Inflammatory macrophage treated with lipopolysaccharide for 1 hour (primary cell): ENCODE data around the gene CP.
A peak's percentile ranks its signal among the peaks of the same experiment; 100 is the strongest.
"Not testable (repeated sequence)": the region's sequence is repeated elsewhere in the genome, so short reads cannot be mapped to it uniquely, and the experiment has no call there.

Experiments
- DNase-seq, 2 donors: peaks; one replicate each; pipeline ENCODE4 v3.0.0-alpha.2; 2020 to 2022

The CP gene

GRCh38 chr3:149221783-149222517 is at the start of gene CP:
CP (minus strand) TSS chr3:149221829; CDS start chr3:149221792, 37 bp downstream.
- DNase-seq = no peak

- no peak for DNase-seq
These were observed 48.6 kb upstream of the CP start for GRCh38 chr3:149270180-149270579.

GRCh38 chr3:149269687-149270086 is 48.1 kb upstream of the CP start:
- DNase-seq = no peak

- no peak for DNase-seq
These were observed 45.9 kb upstream of the CP start for GRCh38 chr3:149267565-149267964.

GRCh38 chr3:149266736-149267135 is 45.1 kb upstream of the CP start:
- no peak for DNase-seq

GRCh38 chr3:149263856-149264255 is 42.2 kb upstream of the CP start:
- no peak for DNase-seq

GRCh38 chr3:149258714-149259113 is 37.1 kb upstream of the CP start:
- no peak for DNase-seq

- DNase-seq = no peak
These were observed 36.7 kb upstream of the CP start for GRCh38 chr3:149258298-149258697.

- no peak for DNase-seq
These were observed 30.6 kb upstream of the CP start for GRCh38 chr3:149252272-149252671.

- no peak for DNase-seq
These were observed 29.6 kb upstream of the CP start for GRCh38 chr3:149251186-149251585.

- DNase-seq = no peak
These were observed 26.5 kb upstream of the CP start for GRCh38 chr3:149247929-149248691.

GRCh38 chr3:149247008-149247710 is 25.5 kb upstream of the CP start:
- no peak for DNase-seq

GRCh38 chr3:149245738-149246451 is 24.3 kb upstream of the CP start:
- peak; percentile 55 to 86 for DNase-seq

GRCh38 chr3:149243540-149243939 is 21.9 kb upstream of the CP start:
- peak; percentile 22 to 41 for DNase-seq

GRCh38 chr3:149239357-149239936 is 17.8 kb upstream of the CP start:
- DNase-seq = no peak

- not testable (repeated sequence) for DNase-seq
These were observed 16.6 kb upstream of the CP start for GRCh38 chr3:149238268-149238667.

- no peak for DNase-seq
These were observed 14.2 kb upstream of the CP start for GRCh38 chr3:149235599-149236424.

- no peak for DNase-seq
These were observed 13.1 kb upstream of the CP start for GRCh38 chr3:149234671-149235245.

- no peak for DNase-seq
These were observed 11.7 kb upstream of the CP start for GRCh38 chr3:149233323-149233722.

GRCh38 chr3:149231871-149232270 is 10.2 kb upstream of the CP start:
- DNase-seq = peak in 1 of 2 donors; percentile 17

GRCh38 chr3:149227591-149228268 is 6.1 kb upstream of the CP start:
- no peak for DNase-seq
